WTC11 (cell line): ENCODE measurements around the gene SULF2. TPM values are rescaled to one million over a fixed set of nuclear protein-coding genes. Genes with fewer than 3 reads are reported as not detected.

Experiments used
- ATAC-seq: fragments of 200-7000 bp; cut with Tn5 transposase; 2 replicates; pipeline ENCODE4 v1.10.0; 2021; ENCODE audit warnings: mild to moderate bottlenecking, moderate library complexity
- CTCF ChIA-PET: fragments of 300-600 bp; sonication (Branson Sonifier 250); formaldehyde crosslinking; loops from one replicate; lab custom pipeline; 2021; ENCODE audit warnings: antibody characterized with exemption; lab: Charles Lee
- POLR2A ChIA-PET: fragments of 350-600 bp; sonication (Branson Sonifier 250); formaldehyde crosslinking; loops from one replicate; lab custom pipeline; 2021; ENCODE audit warnings: antibody characterized with exemption; lab: Charles Lee
- DNase-seq: peaks from one replicate; pipeline ENCODE4 v3.0.0; 2021; ENCODE audit warnings: low spot score
- H3K27ac Mint-ChIP-seq: 2 replicates; pipeline ENCODE4 v1.8.0; 2021; ENCODE audit warnings: mixed read lengths
- H3K27me3 Mint-ChIP-seq: 2 replicates; pipeline ENCODE4 v1.8.0; 2021; ENCODE audit warnings: low read depth, mild to moderate bottlenecking, moderate library complexity, mixed read lengths
- H3K36me3 Mint-ChIP-seq: 2 replicates; pipeline ENCODE4 v1.8.0; 2021; ENCODE audit warnings: mixed read lengths
- H3K4me1 Mint-ChIP-seq: 2 replicates; pipeline ENCODE4 v1.8.0; 2022; ENCODE audit warnings: mixed read lengths
- H3K4me3 Mint-ChIP-seq: 2 replicates; pipeline ENCODE4 v1.8.0; 2021; ENCODE audit warnings: mild to moderate bottlenecking, moderate library complexity, mixed read lengths
- H3K9me3 Mint-ChIP-seq: 2 replicates; pipeline ENCODE4 v1.8.0; 2021; ENCODE audit warnings: mixed read lengths
- CREM ChIP-seq: sonication (generic); formaldehyde crosslinking; IDR thresholded peaks from 2 replicates; pipeline ENCODE4 v1.8.1; 2022; ENCODE audit warnings: mild to moderate bottlenecking, missing genetic modification reagents, moderate library complexity
- GTF2I ChIP-seq: fragments of 250-450 bp; sonication (Bioruptor Pico); conservative IDR thresholded peaks from 2 replicates; pipeline ENCODE4 v1.4.0; 2021; ENCODE audit warnings: mild to moderate bottlenecking
- JAZF1 ChIP-seq: fragments of 250-450 bp; sonication (Bioruptor Pico); IDR thresholded peaks from 2 replicates; pipeline ENCODE4 v1.9.0; 2021; ENCODE audit warnings: moderate library complexity, mild to moderate bottlenecking, inconsistent platforms
- RELA ChIP-seq: sonication (generic); formaldehyde crosslinking; IDR thresholded peaks from 2 replicates; pipeline ENCODE4 v1.8.1; 2022; ENCODE audit warnings: missing genetic modification reagents, mild to moderate bottlenecking, borderline replicate concordance
- SOX15 ChIP-seq: fragments of 250-450 bp; sonication (Bioruptor Pico); IDR thresholded peaks from 2 replicates; pipeline ENCODE4 v1.9.0; 2021; ENCODE audit warnings: mild to moderate bottlenecking
- ZNF263 ChIP-seq: sonication (generic); formaldehyde crosslinking; IDR thresholded peaks from 2 replicates; pipeline ENCODE4 v1.8.1; 2022; ENCODE audit warnings: low read depth, mild to moderate bottlenecking, moderate library complexity, missing genetic modification reagents
- ZNF317 ChIP-seq: sonication (generic); formaldehyde crosslinking; IDR thresholded peaks from 2 replicates; pipeline ENCODE4 v1.8.1; 2023; ENCODE audit warnings: low read depth, mild to moderate bottlenecking, moderate library complexity, missing genetic modification reagents, borderline replicate concordance
- total RNA-seq: library from RNA; stranded (reverse); gene quantifications from 3 replicates; pipeline ENCODE4 v1.2.3, GENCODE V29; 2021
- TF ChIP-seq, protein P1 (sequence below): sonication (generic); formaldehyde crosslinking; IDR thresholded peaks from 2 replicates; pipeline ENCODE4 v1.8.1; 2023; ENCODE audit warnings: mild to moderate bottlenecking, missing genetic modification reagents, moderate library complexity
- TF ChIP-seq, protein P2 (sequence below): sonication (generic); formaldehyde crosslinking; IDR thresholded peaks from 2 replicates; pipeline ENCODE4 v1.8.1; 2022; ENCODE audit warnings: mild to moderate bottlenecking, moderate library complexity, missing genetic modification reagents
- TF ChIP-seq, protein P3 (sequence below): fragments of 250-450 bp; sonication (Bioruptor Pico); IDR thresholded peaks from 2 replicates; pipeline ENCODE4 v1.9.0; 2021; ENCODE audit warnings: moderate library complexity, mild to moderate bottlenecking, inconsistent platforms, borderline replicate concordance
- TF ChIP-seq, protein P4 (sequence below): sonication (generic); formaldehyde crosslinking; IDR thresholded peaks from 2 replicates; pipeline ENCODE4 v1.8.1; 2022; ENCODE audit warnings: missing genetic modification reagents, borderline replicate concordance
- TF ChIP-seq, protein P5 (sequence below): fragments of 250-450 bp; sonication (Bioruptor Pico); IDR thresholded peaks from 2 replicates; pipeline ENCODE4 v1.9.0; 2021; ENCODE audit warnings: mild to moderate bottlenecking, borderline replicate concordance
- TF ChIP-seq, protein P6 (sequence below): sonication (generic); formaldehyde crosslinking; IDR thresholded peaks from 2 replicates; pipeline ENCODE4 v1.8.0; 2022; ENCODE audit warnings: mild to moderate bottlenecking, missing genetic modification reagents
- TF ChIP-seq, protein P7 (sequence below): sonication (generic); formaldehyde crosslinking; IDR thresholded peaks from 2 replicates; pipeline ENCODE4 v1.8.0; 2023; ENCODE audit warnings: missing genetic modification reagents, mild to moderate bottlenecking, borderline replicate concordance
- TF ChIP-seq, protein P8 (sequence below): fragments of 250-450 bp; sonication (Bioruptor Pico); IDR thresholded peaks from 2 replicates; pipeline ENCODE4 v1.9.0; 2021; ENCODE audit warnings: mild to moderate bottlenecking

The SULF2 gene
- total RNA-seq, 1 experiment from 2014 or later, result 36.0 TPM

DNA sequence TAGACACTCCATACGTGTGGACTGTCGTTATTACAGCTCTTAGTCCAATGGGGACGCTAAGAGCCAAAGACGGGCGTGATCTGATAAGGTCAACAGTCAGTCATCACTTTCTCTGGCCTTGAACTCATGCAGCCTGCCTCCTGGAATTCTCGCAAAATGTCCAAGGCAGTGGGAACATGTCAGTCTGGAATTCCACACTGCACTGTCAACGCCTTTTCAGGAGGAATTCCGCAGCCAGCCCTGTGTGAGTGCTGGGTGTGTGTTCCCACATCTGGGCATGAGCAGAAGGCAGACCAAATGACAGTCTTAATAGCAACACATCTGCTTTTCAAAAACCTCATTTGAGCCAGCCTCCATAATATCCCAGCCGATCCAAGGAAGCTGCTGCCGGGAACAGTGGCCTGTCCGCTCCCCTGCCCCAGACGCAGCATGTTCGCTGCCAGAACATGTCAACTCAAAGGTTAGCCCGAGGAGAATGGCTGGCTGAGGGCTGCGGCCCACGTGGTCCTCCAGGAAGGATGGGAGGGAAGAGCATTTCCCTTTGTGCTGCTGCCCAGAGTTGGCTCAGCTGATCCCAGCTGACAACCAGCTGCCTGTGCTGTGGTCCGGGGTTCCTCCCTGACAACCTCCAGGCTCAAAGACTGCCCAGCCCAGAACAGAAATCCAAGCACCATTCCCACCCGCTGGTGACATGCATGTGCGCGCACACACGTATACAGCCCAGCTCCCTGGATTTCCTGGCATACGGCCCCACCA is 103.1 kb downstream of the SULF2 start:
- ChIA-PET POLR2A (no interaction called here), CTCF (interaction anchor here (0.8 to 1.4 kb wide), 2 partner anchors 23 to 27 kb away, joined by 3 read pairs; no protein-coding TSS in a partner anchor)
- no peak for ATAC-seq
- DNase-seq, result no peak
- Mint-ChIP-seq H3K4me1 (peaks cover 3% of the 10 kb centered on the region), H3K9me3 (peaks cover 5% of the 10 kb centered on the region; the same call in 1 of the 2 replicates), H3K27ac (no peak overlapping the region), H3K4me3 (no peak overlapping the region), H3K27me3 (no peaks in the 10 kb centered on the region; the same call in 1 of the 2 replicates), H3K36me3 (no peaks in the 10 kb centered on the region; the same call in 1 of the 2 replicates)
- no peak for TF ChIP-seq GTF2I (CRISPR knock-in tag)
- TF ChIP-seq, protein P1, sequence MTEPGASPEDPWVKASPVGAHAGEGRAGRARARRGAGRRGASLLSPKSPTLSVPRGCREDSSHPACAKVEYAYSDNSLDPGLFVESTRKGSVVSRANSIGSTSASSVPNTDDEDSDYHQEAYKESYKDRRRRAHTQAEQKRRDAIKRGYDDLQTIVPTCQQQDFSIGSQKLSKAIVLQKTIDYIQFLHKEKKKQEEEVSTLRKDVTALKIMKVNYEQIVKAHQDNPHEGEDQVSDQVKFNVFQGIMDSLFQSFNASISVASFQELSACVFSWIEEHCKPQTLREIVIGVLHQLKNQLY (CRISPR knock-in tag), result no peak
- no peak for TF ChIP-seq RELA
- TF ChIP-seq CREM, result no peak
- TF ChIP-seq, protein P2, sequence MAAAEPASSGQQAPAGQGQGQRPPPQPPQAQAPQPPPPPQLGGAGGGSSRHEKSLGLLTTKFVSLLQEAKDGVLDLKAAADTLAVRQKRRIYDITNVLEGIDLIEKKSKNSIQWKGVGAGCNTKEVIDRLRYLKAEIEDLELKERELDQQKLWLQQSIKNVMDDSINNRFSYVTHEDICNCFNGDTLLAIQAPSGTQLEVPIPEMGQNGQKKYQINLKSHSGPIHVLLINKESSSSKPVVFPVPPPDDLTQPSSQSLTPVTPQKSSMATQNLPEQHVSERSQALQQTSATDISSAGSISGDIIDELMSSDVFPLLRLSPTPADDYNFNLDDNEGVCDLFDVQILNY, result no peak
- TF ChIP-seq, protein P3, sequence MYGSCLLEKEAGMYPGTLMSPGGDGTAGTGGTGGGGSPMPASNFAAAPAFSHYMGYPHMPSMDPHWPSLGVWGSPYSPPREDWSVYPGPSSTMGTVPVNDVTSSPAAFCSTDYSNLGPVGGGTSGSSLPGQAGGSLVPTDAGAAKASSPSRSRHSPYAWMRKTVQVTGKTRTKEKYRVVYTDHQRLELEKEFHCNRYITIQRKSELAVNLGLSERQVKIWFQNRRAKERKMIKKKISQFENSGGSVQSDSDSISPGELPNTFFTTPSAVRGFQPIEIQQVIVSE (CRISPR knock-in tag), result no peak
- TF ChIP-seq, protein P4, sequence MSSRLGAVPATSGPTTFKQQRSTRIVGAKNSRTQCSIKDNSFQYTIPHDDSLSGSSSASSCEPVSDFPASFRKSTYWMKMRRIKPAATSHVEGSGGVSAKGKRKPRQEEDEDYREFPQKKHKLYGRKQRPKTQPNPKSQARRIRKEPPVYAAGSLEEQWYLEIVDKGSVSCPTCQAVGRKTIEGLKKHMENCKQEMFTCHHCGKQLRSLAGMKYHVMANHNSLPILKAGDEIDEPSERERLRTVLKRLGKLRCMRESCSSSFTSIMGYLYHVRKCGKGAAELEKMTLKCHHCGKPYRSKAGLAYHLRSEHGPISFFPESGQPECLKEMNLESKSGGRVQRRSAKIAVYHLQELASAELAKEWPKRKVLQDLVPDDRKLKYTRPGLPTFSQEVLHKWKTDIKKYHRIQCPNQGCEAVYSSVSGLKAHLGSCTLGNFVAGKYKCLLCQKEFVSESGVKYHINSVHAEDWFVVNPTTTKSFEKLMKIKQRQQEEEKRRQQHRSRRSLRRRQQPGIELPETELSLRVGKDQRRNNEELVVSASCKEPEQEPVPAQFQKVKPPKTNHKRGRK (CRISPR knock-in tag), result no peak
- TF ChIP-seq, protein P5, sequence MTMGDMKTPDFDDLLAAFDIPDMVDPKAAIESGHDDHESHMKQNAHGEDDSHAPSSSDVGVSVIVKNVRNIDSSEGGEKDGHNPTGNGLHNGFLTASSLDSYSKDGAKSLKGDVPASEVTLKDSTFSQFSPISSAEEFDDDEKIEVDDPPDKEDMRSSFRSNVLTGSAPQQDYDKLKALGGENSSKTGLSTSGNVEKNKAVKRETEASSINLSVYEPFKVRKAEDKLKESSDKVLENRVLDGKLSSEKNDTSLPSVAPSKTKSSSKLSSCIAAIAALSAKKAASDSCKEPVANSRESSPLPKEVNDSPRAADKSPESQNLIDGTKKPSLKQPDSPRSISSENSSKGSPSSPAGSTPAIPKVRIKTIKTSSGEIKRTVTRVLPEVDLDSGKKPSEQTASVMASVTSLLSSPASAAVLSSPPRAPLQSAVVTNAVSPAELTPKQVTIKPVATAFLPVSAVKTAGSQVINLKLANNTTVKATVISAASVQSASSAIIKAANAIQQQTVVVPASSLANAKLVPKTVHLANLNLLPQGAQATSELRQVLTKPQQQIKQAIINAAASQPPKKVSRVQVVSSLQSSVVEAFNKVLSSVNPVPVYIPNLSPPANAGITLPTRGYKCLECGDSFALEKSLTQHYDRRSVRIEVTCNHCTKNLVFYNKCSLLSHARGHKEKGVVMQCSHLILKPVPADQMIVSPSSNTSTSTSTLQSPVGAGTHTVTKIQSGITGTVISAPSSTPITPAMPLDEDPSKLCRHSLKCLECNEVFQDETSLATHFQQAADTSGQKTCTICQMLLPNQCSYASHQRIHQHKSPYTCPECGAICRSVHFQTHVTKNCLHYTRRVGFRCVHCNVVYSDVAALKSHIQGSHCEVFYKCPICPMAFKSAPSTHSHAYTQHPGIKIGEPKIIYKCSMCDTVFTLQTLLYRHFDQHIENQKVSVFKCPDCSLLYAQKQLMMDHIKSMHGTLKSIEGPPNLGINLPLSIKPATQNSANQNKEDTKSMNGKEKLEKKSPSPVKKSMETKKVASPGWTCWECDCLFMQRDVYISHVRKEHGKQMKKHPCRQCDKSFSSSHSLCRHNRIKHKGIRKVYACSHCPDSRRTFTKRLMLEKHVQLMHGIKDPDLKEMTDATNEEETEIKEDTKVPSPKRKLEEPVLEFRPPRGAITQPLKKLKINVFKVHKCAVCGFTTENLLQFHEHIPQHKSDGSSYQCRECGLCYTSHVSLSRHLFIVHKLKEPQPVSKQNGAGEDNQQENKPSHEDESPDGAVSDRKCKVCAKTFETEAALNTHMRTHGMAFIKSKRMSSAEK (CRISPR knock-in tag), result no peak
- TF ChIP-seq ZNF317, result no peak
- no peak for TF ChIP-seq ZNF263
- no peak for TF ChIP-seq SOX15 (CRISPR knock-in tag)
- TF ChIP-seq, protein P6, sequence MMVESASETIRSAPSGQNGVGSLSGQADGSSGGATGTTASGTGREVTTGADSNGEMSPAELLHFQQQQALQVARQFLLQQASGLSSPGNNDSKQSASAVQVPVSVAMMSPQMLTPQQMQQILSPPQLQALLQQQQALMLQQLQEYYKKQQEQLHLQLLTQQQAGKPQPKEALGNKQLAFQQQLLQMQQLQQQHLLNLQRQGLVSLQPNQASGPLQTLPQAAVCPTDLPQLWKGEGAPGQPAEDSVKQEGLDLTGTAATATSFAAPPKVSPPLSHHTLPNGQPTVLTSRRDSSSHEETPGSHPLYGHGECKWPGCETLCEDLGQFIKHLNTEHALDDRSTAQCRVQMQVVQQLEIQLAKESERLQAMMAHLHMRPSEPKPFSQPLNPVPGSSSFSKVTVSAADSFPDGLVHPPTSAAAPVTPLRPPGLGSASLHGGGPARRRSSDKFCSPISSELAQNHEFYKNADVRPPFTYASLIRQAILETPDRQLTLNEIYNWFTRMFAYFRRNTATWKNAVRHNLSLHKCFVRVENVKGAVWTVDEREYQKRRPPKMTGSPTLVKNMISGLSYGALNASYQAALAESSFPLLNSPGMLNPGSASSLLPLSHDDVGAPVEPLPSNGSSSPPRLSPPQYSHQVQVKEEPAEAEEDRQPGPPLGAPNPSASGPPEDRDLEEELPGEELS (CRISPR knock-in tag), result no peak
- TF ChIP-seq, protein P7, sequence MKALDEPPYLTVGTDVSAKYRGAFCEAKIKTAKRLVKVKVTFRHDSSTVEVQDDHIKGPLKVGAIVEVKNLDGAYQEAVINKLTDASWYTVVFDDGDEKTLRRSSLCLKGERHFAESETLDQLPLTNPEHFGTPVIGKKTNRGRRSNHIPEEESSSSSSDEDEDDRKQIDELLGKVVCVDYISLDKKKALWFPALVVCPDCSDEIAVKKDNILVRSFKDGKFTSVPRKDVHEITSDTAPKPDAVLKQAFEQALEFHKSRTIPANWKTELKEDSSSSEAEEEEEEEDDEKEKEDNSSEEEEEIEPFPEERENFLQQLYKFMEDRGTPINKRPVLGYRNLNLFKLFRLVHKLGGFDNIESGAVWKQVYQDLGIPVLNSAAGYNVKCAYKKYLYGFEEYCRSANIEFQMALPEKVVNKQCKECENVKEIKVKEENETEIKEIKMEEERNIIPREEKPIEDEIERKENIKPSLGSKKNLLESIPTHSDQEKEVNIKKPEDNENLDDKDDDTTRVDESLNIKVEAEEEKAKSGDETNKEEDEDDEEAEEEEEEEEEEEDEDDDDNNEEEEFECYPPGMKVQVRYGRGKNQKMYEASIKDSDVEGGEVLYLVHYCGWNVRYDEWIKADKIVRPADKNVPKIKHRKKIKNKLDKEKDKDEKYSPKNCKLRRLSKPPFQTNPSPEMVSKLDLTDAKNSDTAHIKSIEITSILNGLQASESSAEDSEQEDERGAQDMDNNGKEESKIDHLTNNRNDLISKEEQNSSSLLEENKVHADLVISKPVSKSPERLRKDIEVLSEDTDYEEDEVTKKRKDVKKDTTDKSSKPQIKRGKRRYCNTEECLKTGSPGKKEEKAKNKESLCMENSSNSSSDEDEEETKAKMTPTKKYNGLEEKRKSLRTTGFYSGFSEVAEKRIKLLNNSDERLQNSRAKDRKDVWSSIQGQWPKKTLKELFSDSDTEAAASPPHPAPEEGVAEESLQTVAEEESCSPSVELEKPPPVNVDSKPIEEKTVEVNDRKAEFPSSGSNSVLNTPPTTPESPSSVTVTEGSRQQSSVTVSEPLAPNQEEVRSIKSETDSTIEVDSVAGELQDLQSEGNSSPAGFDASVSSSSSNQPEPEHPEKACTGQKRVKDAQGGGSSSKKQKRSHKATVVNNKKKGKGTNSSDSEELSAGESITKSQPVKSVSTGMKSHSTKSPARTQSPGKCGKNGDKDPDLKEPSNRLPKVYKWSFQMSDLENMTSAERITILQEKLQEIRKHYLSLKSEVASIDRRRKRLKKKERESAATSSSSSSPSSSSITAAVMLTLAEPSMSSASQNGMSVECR (CRISPR knock-in tag), result no peak
- TF ChIP-seq, protein P8, sequence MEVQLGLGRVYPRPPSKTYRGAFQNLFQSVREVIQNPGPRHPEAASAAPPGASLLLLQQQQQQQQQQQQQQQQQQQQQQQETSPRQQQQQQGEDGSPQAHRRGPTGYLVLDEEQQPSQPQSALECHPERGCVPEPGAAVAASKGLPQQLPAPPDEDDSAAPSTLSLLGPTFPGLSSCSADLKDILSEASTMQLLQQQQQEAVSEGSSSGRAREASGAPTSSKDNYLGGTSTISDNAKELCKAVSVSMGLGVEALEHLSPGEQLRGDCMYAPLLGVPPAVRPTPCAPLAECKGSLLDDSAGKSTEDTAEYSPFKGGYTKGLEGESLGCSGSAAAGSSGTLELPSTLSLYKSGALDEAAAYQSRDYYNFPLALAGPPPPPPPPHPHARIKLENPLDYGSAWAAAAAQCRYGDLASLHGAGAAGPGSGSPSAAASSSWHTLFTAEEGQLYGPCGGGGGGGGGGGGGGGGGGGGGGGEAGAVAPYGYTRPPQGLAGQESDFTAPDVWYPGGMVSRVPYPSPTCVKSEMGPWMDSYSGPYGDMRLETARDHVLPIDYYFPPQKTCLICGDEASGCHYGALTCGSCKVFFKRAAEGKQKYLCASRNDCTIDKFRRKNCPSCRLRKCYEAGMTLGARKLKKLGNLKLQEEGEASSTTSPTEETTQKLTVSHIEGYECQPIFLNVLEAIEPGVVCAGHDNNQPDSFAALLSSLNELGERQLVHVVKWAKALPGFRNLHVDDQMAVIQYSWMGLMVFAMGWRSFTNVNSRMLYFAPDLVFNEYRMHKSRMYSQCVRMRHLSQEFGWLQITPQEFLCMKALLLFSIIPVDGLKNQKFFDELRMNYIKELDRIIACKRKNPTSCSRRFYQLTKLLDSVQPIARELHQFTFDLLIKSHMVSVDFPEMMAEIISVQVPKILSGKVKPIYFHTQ (CRISPR knock-in tag), result no peak
- no peak for TF ChIP-seq JAZF1 (CRISPR knock-in tag)
